Inflammatory macrophage (primary cell): ENCODE data around the gene NR1I2.
A peak's percentile ranks its signal among the peaks of the same experiment; 100 is the strongest.

Experiments used
- DNase-seq, 2 donors: peaks; one replicate each; pipeline ENCODE4 v3.0.0-alpha.2; 2020 to 2022

NR1I2 gene

DNA sequence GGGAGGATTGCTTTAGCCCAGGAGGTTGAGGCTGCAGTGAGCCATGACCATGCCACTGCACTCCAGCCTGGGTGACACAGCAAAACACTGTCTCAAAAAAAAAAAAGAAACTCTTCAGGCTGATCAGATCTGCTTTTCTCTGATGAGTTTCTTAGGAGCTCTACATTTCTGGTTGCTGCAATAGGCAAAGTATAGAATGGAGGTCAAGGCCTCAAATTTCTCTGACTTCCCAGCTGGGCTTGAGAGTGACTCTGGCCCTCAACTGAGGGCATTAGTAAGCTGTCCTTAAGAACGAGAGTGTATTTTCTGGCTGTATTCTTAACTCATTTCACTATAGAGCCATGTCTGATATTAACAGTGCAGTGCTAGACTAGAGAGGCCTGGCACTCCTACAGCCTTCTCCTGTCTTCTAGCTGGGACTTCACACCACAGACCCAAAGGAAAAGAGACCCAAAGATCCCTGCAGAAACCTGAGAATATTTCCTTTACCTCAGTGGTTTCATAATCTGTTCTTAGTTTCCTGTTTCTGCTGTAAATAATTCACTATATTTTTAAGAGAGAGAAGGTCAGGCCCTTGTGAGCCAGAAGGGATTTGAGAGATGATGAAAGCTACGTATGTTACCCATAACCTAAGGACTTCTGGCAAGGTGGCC, 2.0 kb upstream of the NR1I2 start:
- no peak for DNase-seq

DNA sequence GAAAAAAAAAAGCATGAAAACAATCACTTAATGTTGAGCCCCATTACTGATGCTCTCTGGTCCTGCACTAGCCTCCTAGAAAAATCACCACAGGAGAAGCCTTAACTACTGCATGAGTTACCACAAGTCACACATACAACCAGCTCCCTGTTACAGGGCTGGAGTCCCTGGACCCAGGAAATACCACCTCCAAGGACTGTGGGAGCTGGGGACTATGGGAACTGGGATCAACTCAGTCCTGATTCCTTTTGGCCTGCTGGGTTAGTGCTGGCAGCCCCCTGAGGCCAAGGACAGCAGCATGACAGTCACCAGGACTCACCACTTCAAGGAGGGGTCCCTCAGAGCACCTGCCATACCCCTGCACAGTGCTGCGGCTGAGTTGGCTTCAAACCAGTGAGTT, 559 bp downstream of the NR1I2 start:
- DNase-seq: no peak

DNA sequence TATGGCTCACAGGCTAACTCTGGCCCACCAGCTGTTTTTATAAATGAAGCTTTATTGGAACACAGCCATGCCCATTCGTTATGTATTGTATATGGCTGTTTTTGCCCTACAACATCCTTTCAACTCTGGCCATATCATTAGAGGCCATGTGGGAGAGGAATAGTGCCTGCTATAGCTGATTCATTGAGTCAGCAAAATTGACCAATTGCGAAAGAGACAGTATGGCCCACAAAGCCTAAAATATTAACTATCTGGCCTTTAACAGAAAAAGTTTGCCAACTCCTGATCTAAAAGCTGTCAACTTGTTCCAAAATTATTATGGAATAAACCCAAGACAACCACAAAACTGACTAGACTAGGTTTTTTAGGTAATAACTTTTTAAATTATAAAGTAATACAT, 1.4 kb downstream of the NR1I2 start:
- DNase-seq: no peak

DNA sequence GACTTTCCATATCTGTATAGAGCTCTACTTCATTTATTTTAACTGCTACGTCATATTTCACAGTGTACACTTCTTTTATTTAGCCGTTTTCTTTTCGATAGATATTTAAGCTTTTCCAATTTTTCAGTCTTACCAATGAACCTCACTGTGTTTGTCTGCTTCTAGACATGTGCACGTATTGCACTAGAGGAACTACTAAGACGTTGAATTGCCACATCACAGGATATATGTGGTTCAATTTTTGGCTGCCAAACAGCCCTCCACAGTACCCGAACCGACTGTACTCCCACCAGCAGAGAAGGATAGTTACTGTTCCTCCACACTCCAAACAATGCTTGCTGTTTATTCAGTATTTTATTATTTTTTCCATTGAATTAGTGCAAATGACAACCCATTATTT, 2.0 kb downstream of the NR1I2 start:
- peak; percentile 40 to 60 for DNase-seq

DNA sequence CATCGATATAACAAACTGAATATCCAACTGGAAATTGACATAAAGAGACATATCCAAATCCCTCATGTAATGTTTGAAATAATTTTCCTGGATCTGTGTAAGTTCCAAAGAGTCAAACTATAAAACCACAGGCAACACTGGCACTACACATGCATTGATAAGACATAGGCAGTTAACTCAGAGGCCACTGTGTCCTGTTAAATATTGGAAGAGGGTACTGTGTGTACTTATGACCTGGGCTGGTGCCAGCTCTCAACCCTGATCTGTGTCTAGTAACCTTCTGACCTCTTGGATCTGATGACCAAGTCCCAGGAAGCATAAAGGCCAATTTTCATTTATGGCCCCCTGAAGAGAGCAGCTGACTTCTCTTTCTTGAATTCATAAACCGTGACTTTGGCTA, 4.5 kb downstream of the NR1I2 start:
- no peak for DNase-seq

DNA sequence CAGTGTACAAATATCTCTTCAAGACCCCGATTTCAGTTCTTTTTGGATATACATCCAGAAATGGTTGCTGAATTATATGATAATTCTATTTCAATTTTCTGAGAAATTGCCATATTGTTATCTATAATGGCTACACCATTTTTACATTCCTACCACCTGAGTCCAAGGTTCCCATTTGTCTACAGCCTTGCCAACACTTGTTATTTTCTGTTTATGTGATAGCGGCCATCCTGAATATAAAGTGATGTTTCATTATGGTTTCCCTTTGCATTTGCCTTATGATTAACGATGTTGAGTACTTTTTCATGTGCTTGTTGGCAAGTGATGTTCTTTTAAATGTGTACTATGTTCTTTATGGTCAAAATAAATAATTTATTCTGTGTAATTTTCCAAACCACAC, 8.5 kb downstream of the NR1I2 start:
- no peak for DNase-seq

DNA sequence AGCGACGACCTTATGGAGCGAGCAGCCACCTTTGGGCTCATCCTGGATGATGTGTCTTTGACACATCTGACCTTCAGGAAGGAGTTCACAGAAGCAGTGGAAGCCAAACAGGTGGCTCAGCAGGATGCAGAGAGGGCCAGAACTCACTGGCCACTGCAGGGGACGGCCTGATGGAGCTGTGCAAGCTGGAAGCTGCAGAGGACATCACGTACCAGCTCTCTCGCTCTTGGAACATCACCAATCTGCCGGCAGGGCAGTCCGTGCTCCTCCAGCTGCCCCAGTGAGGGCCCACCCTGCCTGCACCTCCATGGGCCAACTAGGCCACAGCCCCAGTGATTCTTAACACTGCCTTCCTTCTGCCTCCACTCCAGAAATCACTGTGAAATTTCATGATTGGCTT, 10.4 kb downstream of the NR1I2 start:
- no peak for DNase-seq

DNA sequence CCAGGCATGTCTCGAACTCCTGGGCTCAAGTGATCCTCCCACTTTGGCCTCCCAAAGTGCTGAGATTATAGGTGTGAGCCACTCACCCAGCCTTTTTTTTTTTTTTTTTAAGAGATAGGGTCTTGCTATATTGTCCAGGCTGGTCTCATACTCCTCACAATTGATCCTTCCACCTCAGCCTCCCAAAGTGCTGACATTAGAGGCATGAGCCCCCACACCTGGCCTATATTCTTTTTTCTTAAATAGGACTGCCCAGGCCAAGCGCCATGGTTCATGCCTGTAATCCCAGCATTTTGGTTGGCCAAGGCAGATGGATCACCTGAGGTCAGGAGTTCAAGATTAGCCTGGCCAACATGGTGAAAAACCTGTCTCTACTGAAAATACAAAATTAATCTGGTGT, 12.5 kb downstream of the NR1I2 start:
- DNase-seq: no peak

DNA sequence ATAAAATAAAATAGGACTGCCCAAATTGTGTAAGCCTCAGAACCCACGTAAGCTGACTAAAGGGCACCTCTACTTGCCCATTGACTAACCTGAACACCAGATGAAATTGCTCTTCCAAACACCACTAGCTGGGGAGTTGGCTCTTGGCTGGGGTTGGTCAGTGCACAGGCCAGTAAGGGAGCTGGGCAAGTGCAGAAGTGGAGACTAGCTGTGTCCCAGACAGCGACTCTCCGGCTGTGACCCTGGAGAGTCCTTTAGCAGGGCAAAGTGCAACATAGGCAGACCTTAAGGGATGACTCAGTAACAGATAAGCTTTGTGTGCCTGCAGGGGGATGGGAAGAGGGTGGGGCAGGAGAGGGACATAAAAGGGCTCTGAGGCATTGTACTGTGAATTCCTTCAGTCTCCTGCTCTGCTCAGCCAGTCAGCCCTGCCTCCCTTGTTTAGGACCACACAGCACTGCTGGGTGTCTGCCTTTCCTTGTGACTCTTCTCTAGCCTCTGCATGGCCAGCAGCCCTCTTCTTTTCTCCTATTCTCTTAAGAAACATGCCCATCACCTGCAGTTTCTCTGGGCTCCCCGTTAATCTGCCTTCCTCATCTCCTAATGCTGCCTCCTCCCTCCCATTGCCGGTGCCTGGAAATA, 13.2 kb downstream of the NR1I2 start:
- DNase-seq: no peak

DNA sequence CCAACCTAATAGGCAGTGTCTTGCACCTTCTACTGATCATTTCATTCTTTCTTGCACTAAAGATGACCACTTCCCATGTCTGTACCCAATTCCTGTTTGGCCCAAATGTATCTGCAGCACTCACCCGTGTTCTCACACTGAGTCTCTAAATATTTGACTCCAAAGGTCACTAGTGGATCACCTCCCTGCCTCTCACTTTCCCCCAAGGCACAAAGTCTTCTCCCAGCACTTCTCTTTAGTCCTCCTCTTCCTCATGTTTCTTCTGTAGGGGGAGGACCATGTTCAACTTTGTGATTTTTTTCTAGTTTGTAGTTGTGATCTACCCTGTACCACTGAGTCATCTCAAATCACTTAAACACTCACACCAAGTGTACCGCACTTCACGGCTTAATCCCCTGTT, 13.9 kb downstream of the NR1I2 start:
- DNase-seq: no peak

DNA sequence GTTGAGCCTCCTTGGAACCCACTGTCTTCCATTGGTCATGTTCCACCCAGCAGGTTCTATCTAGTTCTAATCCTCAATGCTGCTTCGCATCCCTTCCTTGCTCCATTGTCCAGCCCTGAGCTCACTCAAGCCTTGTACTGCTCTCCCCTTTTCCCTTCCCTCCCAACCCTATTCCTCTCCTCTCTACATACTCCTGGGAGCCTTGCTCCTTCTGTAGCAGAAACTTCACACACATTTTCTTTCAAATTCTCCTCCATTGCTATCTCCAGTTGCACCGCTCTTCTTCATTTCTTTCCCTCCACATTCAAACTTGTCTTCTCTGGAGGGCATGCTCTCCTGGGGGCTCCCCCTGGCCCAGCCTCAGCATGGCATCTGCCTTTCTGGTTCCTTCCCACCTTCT, 14.5 kb downstream of the NR1I2 start:
- no peak for DNase-seq

DNA sequence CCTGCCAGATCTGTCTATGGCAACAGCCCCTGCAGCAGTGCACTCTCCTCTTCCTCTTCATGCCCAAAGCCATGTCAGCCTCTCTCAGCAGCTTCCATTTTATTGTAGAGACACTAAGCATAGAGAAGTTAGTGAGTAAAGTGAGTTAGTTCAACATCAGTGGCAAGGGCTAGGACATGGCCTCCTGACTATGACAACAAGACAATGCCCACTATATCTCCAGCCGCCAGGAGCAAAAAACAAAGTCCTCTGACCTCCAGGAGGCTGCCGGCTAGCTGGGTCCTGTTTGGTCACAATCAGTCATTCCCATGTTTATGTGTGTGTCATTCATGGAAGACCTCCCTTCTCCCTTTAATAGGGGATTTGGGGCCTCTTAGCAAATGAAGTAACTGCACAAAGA, 14.9 kb downstream of the NR1I2 start:
- no peak for DNase-seq

DNA sequence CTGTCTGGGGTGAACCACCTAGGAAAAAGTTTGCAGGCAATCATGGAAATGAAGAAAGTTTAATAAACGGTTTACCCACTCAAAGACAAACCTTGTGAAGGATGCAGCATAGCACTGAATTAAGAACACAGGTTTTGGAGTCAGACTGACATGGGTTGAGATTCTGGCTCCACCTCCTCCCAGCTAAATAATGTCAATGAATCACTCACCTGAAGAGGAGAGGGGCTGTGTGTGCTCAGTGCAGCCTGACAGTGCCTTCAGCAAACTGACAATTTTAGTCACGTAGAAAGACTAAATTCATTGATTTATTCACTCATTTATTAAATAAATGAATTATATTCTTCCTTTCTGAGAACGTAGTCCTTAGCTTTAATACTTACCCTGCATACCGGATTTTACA, 18.9 kb downstream of the NR1I2 start:
- DNase-seq: no peak

DNA sequence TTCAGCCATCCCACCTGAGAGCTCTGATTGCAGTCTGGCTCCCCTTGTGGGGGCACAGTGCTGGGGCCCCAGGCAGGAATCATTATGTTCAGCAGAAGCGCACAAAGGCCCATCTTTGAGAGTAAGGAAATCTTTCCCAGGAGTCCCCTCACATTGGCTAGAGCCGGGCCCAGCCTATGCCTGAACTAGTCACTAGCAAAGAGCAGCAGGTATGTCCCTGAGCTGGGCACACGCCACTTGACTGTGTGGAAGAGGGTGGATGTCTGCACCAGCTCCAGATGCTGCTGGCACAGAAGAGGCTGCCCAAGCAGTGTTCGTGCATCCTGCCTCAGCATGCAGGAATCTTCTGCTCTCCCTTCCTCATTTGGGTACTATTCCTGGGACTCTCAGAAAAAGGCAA, 26.3 kb downstream of the NR1I2 start:
- no peak for DNase-seq

DNA sequence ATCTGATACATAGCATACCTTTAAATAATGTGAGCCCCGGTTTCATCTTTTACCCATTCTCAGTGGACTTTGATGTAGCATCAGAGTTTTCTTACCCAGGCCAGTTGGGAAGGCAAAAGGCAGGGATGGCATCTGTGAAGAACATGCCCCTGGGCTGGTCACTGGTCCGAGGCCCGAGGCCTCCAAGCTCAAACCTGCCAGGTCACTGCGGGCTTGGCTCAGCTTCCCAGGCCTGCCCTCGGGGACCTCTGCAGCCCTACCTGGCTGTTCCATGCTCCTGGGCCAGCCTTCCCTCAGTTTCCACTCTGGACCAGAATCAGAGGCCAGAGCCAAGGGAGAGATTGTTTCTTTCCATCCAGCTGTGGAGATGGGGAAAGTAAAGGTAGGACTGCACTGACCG, 26.9 kb downstream of the NR1I2 start:
- no peak for DNase-seq

DNA sequence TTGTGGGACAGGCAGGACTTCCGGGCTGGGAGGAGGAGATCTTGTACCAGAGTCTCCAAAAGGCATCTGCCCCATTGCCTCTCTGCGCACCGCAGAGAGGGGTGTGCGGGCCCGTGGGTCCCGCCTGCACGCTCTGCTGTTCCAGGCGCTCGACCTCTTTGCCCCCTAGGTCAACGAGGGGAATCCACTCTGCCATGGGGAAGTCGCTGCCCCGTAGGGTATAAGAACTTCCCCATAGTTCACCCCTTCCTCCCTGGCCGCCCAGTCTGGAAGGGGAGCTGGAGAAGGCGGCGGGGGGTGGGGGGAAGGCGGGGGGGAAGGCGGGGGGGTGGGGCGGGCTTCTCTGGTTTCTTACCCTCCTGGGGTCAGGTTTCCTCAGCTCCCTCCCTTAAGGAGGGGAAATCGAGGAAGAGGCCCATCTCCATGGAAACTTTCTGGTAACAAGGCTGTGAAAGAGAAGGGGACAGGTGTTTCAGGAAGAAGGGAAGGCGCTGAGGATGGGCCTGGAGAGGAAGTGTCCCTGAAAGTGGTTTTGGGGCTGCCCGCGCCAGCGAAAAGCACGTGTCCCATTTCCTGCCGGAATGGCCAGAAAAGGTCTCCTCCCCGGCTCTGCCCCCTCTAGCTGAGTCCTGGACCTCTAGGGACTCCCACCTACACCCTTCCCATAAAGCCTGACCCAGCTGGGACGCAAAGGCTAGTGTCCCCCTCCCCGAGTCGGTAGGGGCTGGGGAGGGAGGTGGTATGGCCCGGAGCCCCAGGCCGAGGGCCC, 27.5 kb downstream of the NR1I2 start:
- DNase-seq: no peak

DNA sequence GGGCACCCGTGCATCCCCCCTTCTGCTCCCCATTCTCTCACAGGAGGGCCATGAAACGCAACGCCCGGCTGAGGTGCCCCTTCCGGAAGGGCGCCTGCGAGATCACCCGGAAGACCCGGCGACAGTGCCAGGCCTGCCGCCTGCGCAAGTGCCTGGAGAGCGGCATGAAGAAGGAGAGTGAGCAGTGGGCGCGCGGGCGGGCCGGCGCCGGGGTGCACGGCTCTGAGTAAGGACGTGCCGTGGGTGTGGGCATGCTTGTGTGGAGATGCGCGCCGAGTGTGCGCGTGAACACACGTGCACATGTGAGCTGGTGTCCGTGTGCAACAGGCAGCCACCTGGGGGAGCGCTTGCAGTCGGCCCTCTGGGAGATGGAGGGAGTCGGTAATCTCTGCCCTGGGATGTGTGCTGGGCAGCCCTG, 28.1 kb downstream of the NR1I2 start:
- peak; percentile 17 to 58 for DNase-seq

DNA sequence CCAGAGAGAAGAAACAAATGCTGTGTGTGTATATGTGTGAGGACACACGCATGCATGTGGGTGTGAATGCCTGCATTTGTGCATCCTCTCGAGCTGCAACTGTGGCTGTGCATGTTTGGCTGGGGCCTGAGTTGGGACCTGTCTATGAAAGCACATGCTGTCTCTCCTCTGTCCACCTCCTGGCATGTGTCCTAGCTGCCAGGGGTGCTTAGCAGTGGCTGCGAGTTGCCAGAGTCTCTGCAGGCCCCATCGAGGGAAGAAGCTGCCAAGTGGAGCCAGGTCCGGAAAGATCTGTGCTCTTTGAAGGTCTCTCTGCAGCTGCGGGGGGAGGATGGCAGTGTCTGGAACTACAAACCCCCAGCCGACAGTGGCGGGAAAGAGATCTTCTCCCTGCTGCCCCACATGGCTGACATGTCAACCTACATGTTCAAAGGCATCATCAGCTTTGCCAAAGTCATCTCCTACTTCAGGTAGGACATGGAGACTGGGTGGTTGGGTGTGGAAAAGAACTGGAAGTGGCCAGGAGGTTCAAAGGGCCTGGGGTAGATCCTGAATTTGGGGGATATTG, 30.7 kb downstream of the NR1I2 start:
- no peak for DNase-seq

DNA sequence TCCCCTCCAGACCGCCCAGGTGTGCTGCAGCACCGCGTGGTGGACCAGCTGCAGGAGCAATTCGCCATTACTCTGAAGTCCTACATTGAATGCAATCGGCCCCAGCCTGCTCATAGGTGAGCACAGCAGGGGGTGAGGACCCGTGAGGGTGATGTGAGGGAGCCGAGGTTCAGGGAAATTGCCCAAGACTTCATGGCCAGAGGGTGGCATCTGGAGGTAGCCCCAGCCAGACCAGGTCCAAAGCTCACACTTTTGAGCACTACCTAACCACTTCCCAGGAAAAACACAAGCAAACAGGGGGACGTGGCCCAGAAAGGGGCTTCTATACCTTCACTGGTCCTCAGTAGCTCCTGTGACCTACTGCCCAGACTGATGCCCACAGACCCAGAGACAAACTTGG, 33.8 kb downstream of the NR1I2 start:
- DNase-seq: no peak

DNA sequence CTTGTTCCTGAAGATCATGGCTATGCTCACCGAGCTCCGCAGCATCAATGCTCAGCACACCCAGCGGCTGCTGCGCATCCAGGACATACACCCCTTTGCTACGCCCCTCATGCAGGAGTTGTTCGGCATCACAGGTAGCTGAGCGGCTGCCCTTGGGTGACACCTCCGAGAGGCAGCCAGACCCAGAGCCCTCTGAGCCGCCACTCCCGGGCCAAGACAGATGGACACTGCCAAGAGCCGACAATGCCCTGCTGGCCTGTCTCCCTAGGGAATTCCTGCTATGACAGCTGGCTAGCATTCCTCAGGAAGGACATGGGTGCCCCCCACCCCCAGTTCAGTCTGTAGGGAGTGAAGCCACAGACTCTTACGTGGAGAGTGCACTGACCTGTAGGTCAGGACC, 35.2 kb downstream of the NR1I2 start:
- no peak for DNase-seq

DNA sequence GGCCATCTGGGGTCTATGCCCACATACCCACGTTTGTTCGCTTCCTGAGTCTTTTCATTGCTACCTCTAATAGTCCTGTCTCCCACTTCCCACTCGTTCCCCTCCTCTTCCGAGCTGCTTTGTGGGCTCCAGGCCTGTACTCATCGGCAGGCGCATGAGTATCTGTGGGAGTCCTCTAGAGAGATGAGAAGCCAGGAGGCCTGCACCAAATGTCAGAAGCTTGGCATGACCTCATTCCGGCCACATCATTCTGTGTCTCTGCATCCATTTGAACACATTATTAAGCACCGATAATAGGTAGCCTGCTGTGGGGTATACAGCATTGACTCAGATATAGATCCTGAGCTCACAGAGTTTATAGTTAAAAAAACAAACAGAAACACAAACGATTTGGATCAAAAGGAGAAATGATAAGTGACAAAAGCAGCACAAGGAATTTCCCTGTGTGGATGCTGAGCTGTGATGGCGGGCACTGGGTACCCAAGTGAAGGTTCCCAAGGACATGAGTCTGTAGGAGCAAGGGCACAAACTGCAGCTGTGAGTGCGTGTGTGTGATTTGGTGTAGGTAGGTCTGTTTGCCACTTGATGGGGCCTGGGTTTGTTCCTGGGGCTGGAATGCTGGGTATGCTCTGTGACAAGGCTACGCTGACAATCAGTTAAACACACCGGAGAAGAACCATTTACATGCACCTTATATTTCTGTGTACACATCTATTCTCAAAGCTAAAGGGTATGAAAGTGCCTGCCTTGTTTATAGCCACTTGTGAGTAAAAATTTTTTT, 35.9 kb downstream of the NR1I2 start:
- no peak for DNase-seq

DNA sequence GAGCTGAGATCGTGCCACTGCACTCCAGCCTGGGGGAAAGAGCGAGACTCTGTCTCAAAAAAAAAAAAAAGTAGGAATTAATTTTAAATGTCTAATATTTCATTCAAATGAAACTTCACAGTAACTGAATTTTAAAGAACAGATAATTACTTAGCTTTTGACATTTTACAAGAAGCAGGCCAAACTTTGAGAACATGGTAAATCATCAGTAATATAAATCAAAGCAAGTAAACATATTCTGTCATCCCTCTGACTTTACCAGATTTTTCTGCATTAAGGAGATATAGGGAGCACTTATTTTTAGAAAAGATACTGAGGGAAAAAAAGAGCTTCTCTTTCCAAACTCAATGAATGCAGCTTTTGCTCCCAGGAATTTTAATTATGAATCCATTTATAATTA, 37.0 kb downstream of the NR1I2 start:
- no peak for DNase-seq

DNA sequence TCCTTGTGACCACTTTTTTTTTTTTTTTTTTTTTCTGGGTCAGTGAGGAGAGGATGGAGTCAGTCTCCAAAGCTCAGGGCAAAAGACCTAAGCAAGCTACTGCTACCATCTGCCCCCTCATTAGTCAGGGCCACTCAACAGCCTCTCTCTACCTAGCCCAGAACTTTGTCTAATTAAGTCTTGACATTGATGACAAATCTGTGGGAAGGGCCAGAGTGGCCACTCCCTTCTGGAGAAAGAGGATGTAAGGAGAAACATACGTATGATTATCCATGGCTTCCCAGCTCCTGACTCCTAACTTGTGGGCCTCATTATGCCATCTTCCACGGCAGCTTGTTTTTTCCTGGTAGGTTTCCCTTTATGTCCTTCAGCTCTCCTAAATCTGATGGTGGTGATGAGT, 37.9 kb downstream of the NR1I2 start:
- no peak for DNase-seq
